GM18502 (cell line): ENCODE measurements around the gene NPIPA7.
"Not testable (repeated sequence)": the region's sequence is repeated elsewhere in the genome, so short reads cannot be mapped to it uniquely, and the experiment has no call there.

ENCODE experiments used
- ATAC-seq: cut with Tn5 transposase; IDR thresholded peaks from one replicate; pipeline ENCODE4 v1.9.1; 2021; ENCODE audit warnings: mild to moderate bottlenecking; ENCODE audit not compliant: unreplicated experiment, poor library complexity

NPIPA7 gene

GRCh38 chr16:16378840-16379239 is at the start of gene NPIPA7:
Gene NPIPA7, plus strand, starts transcription at chr16:16379140. Its CDS starts 105 bp downstream, at chr16:16379245.
- not testable (repeated sequence) for ATAC-seq

GRCh38 chr16:16331466-16331865 is 47.5 kb upstream of the NPIPA7 start:
- ATAC-seq = not testable (repeated sequence)

GRCh38 chr16:16357556-16357955 is 21.4 kb upstream of the NPIPA7 start:
- ATAC-seq = not testable (repeated sequence)

GRCh38 chr16:16358539-16359240 is 20.2 kb upstream of the NPIPA7 start:
- ATAC-seq = not testable (repeated sequence)

- not testable (repeated sequence) for ATAC-seq
These were observed 15.3 kb upstream of the NPIPA7 start for GRCh38 chr16:16363595-16363994.

GRCh38 chr16:16364100-16364499 is 14.8 kb upstream of the NPIPA7 start:
- ATAC-seq = not testable (repeated sequence)

- ATAC-seq = not testable (repeated sequence)
These were observed 14.2 kb upstream of the NPIPA7 start for GRCh38 chr16:16364701-16365100.

- ATAC-seq = not testable (repeated sequence)
These were observed 13.6 kb upstream of the NPIPA7 start for GRCh38 chr16:16365319-16365718.

- not testable (repeated sequence) for ATAC-seq
These were observed 13.1 kb upstream of the NPIPA7 start for GRCh38 chr16:16365851-16366250.

GRCh38 chr16:16366552-16367284 is 12.2 kb upstream of the NPIPA7 start:
- ATAC-seq = not testable (repeated sequence)

GRCh38 chr16:16367285-16367628 is 11.7 kb upstream of the NPIPA7 start:
- not testable (repeated sequence) for ATAC-seq

GRCh38 chr16:16369081-16369856 is 9.7 kb upstream of the NPIPA7 start:
- ATAC-seq = not testable (repeated sequence)

- not testable (repeated sequence) for ATAC-seq
These were observed 7.7 kb upstream of the NPIPA7 start for GRCh38 chr16:16371136-16371735.

- not testable (repeated sequence) for ATAC-seq
These were observed 4.7 kb upstream of the NPIPA7 start for GRCh38 chr16:16374192-16374591.

GRCh38 chr16:16399685-16400084 is 20.7 kb downstream of the NPIPA7 start:
- ATAC-seq = not testable (repeated sequence)

GRCh38 chr16:16402333-16402732 is 23.4 kb downstream of the NPIPA7 start:
- ATAC-seq = not testable (repeated sequence)

GRCh38 chr16:16404283-16404682 is 25.3 kb downstream of the NPIPA7 start:
- not testable (repeated sequence) for ATAC-seq

GRCh38 chr16:16405421-16405820 is 26.5 kb downstream of the NPIPA7 start:
- ATAC-seq = not testable (repeated sequence)

- ATAC-seq = not testable (repeated sequence)
These were observed 29.5 kb downstream of the NPIPA7 start for GRCh38 chr16:16408430-16408829.

GRCh38 chr16:16413773-16414172 is 34.8 kb downstream of the NPIPA7 start:
- not testable (repeated sequence) for ATAC-seq
